ENCODE results near the gene RAI1.

- TF ChIP-seq CTCF (conservative IDR thresholded peaks at IDR 0.05) (no peak), ZFX (IDR thresholded peaks at IDR 0.05) (no peak)
These were observed 12.9 kb upstream of the RAI1 start for GRCh38 chr17:17668358-17668757.

Measured in C4-2B (cell line).